H9 (cell line): ENCODE measurements around the gene SEMA3D. TPM values are rescaled to one million over a fixed set of nuclear protein-coding genes. Genes with fewer than 3 reads are reported as not detected.

Experiments used
- DNase-seq: peaks from one replicate; pipeline ENCODE4 v3.0.0-alpha.2; 2017
- H2AFZ ChIP-seq: one replicate; pipeline ENCODE4 v1.6.1; 2013; ENCODE audit warnings: mild to moderate bottlenecking, low read length, control low read depth, moderate library complexity
- H2AK5ac ChIP-seq: 2 replicates; pipeline ENCODE4 v1.6.1; 2013; ENCODE audit warnings: low read length, control low read depth, mixed read lengths; ENCODE audit not compliant: insufficient read length
- H2BK120ac ChIP-seq: one replicate; pipeline ENCODE4 v1.6.1; 2013; ENCODE audit warnings: low read depth, mild to moderate bottlenecking, low read length, control low read depth, inconsistent platforms; ENCODE audit not compliant: poor library complexity, severe bottlenecking
- H2BK12ac ChIP-seq: 2 replicates; pipeline ENCODE4 v1.6.1; 2013; ENCODE audit warnings: low read length, control low read depth, mixed read lengths, low read depth; ENCODE audit not compliant: insufficient read length
- H2BK15ac ChIP-seq: 2 replicates; pipeline ENCODE4 v1.6.1; 2013; ENCODE audit warnings: low read depth, low read length, control low read depth
- H2BK20ac ChIP-seq: one replicate; pipeline ENCODE4 v1.6.1; 2013; ENCODE audit warnings: low read depth, mild to moderate bottlenecking, low read length, control low read depth, inconsistent platforms; ENCODE audit not compliant: poor library complexity, severe bottlenecking
- H2BK5ac ChIP-seq: 2 replicates; pipeline ENCODE4 v1.6.1; 2013; ENCODE audit warnings: low read length, control low read depth, mixed read lengths; ENCODE audit not compliant: insufficient read length
- H3K14ac ChIP-seq: 2 replicates; pipeline ENCODE4 v1.6.1; 2013; ENCODE audit warnings: low read length, control low read depth; ENCODE audit not compliant: insufficient read depth
- H3K18ac ChIP-seq: 2 replicates; pipeline ENCODE4 v1.6.1; 2013; ENCODE audit warnings: low read depth, mild to moderate bottlenecking, mixed read lengths, low read length, control low read depth; ENCODE audit not compliant: insufficient read length
- H3K23ac ChIP-seq: 2 replicates; pipeline ENCODE4 v1.6.1; 2013; ENCODE audit warnings: low read length, control low read depth, mixed read lengths, low read depth; ENCODE audit not compliant: insufficient read length
- H3K23me2 ChIP-seq: 2 replicates; pipeline ENCODE4 v1.6.1; 2013; ENCODE audit warnings: low read depth, mild to moderate bottlenecking, mixed read lengths, low read length, control low read depth; ENCODE audit not compliant: insufficient read length, poor library complexity, severe bottlenecking
- H3K27ac ChIP-seq: 2 replicates; pipeline ENCODE4 v1.5.1; 2013; ENCODE audit warnings: low read length, control low read depth, mixed read lengths, low read depth; ENCODE audit not compliant: insufficient read length
- H3K27me3 ChIP-seq: 2 replicates; pipeline ENCODE4 v1.6.1; 2013; ENCODE audit warnings: low read length, control low read depth, inconsistent platforms; ENCODE audit not compliant: insufficient read depth
- H3K4ac ChIP-seq: 2 replicates; pipeline ENCODE4 v1.6.1; 2013; ENCODE audit warnings: low read depth, mild to moderate bottlenecking, control low read depth, inconsistent platforms, low read length, moderate library complexity
- H3K4me1 ChIP-seq: 2 replicates; pipeline ENCODE4 v1.6.1; 2013; ENCODE audit warnings: low read length, control low read depth, inconsistent platforms; ENCODE audit not compliant: insufficient read depth
- H3K4me2 ChIP-seq: 2 replicates; pipeline ENCODE4 v1.6.1; 2013; ENCODE audit warnings: low read length, control low read depth, mixed read lengths; ENCODE audit not compliant: insufficient read length, insufficient read depth
- H3K56ac ChIP-seq: 2 replicates; pipeline ENCODE4 v1.6.1; 2013; ENCODE audit warnings: low read depth, mild to moderate bottlenecking, mixed read lengths, low read length, control low read depth; ENCODE audit not compliant: insufficient read length
- H3K79me1 ChIP-seq: 2 replicates; pipeline ENCODE4 v1.6.1; 2013; ENCODE audit warnings: low read depth, mild to moderate bottlenecking, moderate library complexity, low read length, control low read depth, inconsistent platforms; ENCODE audit not compliant: insufficient read depth, poor library complexity, severe bottlenecking
- H3K79me2 ChIP-seq: 2 replicates; pipeline ENCODE4 v1.6.1; 2013; ENCODE audit warnings: low read length, control low read depth, inconsistent platforms; ENCODE audit not compliant: insufficient read depth
- H3K9ac ChIP-seq: 2 replicates; pipeline ENCODE4 v1.6.1; 2013; ENCODE audit warnings: low read length, control low read depth, mixed read lengths; ENCODE audit not compliant: insufficient read length; ENCODE audit errors: extremely low read depth
- H3K9me3 ChIP-seq: one replicate; pipeline ENCODE4 v1.6.1; 2013; ENCODE audit warnings: low read depth, low read length, inconsistent platforms; ENCODE audit not compliant: control insufficient read depth
- H3T11ph ChIP-seq: one replicate; pipeline ENCODE4 v1.6.1; 2013; ENCODE audit warnings: mild to moderate bottlenecking, low read length, control low read depth, inconsistent platforms
- H4K20me1 ChIP-seq: one replicate; pipeline ENCODE4 v1.6.1; 2013; ENCODE audit not compliant: control insufficient read depth, insufficient read length, insufficient read depth
- H4K5ac ChIP-seq: 2 replicates; pipeline ENCODE4 v1.6.1; 2013; ENCODE audit warnings: low read depth, mild to moderate bottlenecking, mixed read lengths, low read length, control low read depth; ENCODE audit not compliant: insufficient read length
- H4K8ac ChIP-seq: replicated peaks from 2 replicates; pipeline ENCODE4 v1.6.1; 2013; ENCODE audit warnings: low read length, control low read depth, mixed read lengths, low read depth; ENCODE audit not compliant: insufficient read length
- H4K91ac ChIP-seq: 2 replicates; pipeline ENCODE4 v1.6.1; 2013; ENCODE audit warnings: low read depth, mild to moderate bottlenecking, moderate library complexity, mixed read lengths, low read length, control low read depth; ENCODE audit not compliant: insufficient read length
- H3K27ac Mint-ChIP-seq, 3 experiments: 2 replicates in 2 of 3; 3 replicates in 1 of 3; pipeline ENCODE4 v1.8.0; 2020 to 2021; ENCODE audit warnings: mixed read lengths in 3 of 3, mild to moderate bottlenecking in 1 of 3, moderate library complexity in 1 of 3
- H3K27me3 Mint-ChIP-seq: 2 replicates; pipeline ENCODE4 v1.8.0; 2021; ENCODE audit warnings: low read depth, mild to moderate bottlenecking, moderate library complexity, mixed read lengths
- H3K36me3 Mint-ChIP-seq, 3 experiments: 2 replicates in 2 of 3; 3 replicates in 1 of 3; pipeline ENCODE4 v1.8.0; 2020 to 2021; ENCODE audit warnings: low read depth in 3 of 3, mixed read lengths in 3 of 3; ENCODE audit not compliant: insufficient read depth in 1 of 3
- H3K4me1 Mint-ChIP-seq, 2 experiments: 2 replicates each; pipeline ENCODE4 v1.8.0; 2020; ENCODE audit warnings: mixed read lengths in 2 of 2
- H3K4me3 Mint-ChIP-seq, 2 experiments: 2 replicates in 1 of 2; 3 replicates in 1 of 2; pipeline ENCODE4 v1.8.0; 2020 to 2021; ENCODE audit warnings: mild to moderate bottlenecking in 2 of 2, mixed read lengths in 2 of 2, moderate library complexity in 1 of 2
- H3K9me3 Mint-ChIP-seq, 2 experiments: 2 replicates in 1 of 2; 3 replicates in 1 of 2; pipeline ENCODE4 v1.8.0; 2020; ENCODE audit warnings: mild to moderate bottlenecking in 2 of 2, mixed read lengths in 2 of 2, moderate library complexity in 1 of 2
- WGBS: extraction: QIAGEN DNeasy Blood & Tissue Kit; methylation state at CpG from one replicate; pipeline ENCODE4 v1.1.7; 2013; ENCODE audit warnings: missing lambda C conversion rate, low lambda C conversion rate, mixed read lengths; ENCODE audit not compliant: insufficient read length; ENCODE audit errors: extremely low coverage; 5-methylcytosine and 5-hydroxymethylcytosine counted together
- total RNA-seq: library from RNA; stranded (reverse); gene quantifications from 2 replicates; pipeline ENCODE4 v1.2.1, GENCODE V29; 2021
- TF ChIP-seq, protein P1 (sequence below): fragments of 200-600 bp; sonication (generic); conservative IDR thresholded peaks from 3 replicates; pipeline ENCODE4 v1.8.0; 2021; ENCODE audit warnings: antibody characterized with exemption, mild to moderate bottlenecking

Gene SEMA3D
- total RNA-seq, 1 experiment from 2014 or later: 5.4 TPM

DNA sequence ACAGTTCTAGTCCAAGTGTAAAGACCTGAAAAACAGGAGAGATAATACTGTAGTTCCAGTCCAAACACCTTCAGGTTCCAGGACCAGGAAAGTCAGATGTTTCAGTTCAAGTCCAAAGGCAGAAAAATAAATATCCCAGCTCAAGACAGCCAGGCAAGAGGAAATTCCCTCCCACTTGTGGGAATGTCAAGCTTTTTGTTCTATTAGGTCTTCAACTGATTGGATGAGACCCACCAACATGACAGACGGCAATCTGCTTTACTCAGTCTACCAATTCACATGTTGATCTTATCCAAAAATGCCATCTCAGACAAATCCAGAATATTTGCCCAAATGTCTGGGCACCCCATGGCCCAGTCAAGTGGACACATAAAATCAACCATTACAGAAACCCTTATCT, 33.1 kb downstream of the SEMA3D start:
- no peaks in the 10 kb centered on the region for H3K27me3 Mint-ChIP-seq
- Histone ChIP-seq H3K14ac (no peak overlapping the region), H3K9ac (no peak overlapping the region), H3T11ph (no peak overlapping the region), H2BK120ac (no peak overlapping the region), H3K18ac (no peak overlapping the region), H3K27ac (no peak overlapping the region), H2BK20ac (no peak overlapping the region), H4K91ac (no peak overlapping the region), H2AFZ (no peak overlapping the region), H3K4me2 (no peak overlapping the region), H3K4me1 (no peaks in the 10 kb centered on the region), H4K5ac (no peak overlapping the region), H3K27me3 (no peaks in the 10 kb centered on the region), H3K9me3 (no peaks in the 10 kb centered on the region), H3K23me2 (no peaks in the 10 kb centered on the region), H3K79me1 (no peaks in the 10 kb centered on the region), H4K8ac (no peak overlapping the region), H2BK12ac (no peak overlapping the region), H2BK5ac (no peak overlapping the region), H4K20me1 (no peaks in the 10 kb centered on the region), H3K4ac (no peak overlapping the region), H2AK5ac (no peak overlapping the region), H2BK15ac (no peak overlapping the region), H3K79me2 (no peaks in the 10 kb centered on the region), H3K23ac (no peak overlapping the region), H3K56ac (no peak overlapping the region)
- H3K4me3 Mint-ChIP-seq: no peak overlapping the region
- H3K4me1 Mint-ChIP-seq: peaks cover 12% of the 10 kb centered on the region in 2 experiments
- H3K36me3 Mint-ChIP-seq: peaks cover 6 to 11% (median 8%) of the 10 kb centered on the region in 3 experiments; a peak in 6 of 7 replicates
- no peak for DNase-seq
- peaks cover 8 to 9% of the 10 kb centered on the region in 2 experiments for H3K9me3 Mint-ChIP-seq
- TF ChIP-seq, protein P1, sequence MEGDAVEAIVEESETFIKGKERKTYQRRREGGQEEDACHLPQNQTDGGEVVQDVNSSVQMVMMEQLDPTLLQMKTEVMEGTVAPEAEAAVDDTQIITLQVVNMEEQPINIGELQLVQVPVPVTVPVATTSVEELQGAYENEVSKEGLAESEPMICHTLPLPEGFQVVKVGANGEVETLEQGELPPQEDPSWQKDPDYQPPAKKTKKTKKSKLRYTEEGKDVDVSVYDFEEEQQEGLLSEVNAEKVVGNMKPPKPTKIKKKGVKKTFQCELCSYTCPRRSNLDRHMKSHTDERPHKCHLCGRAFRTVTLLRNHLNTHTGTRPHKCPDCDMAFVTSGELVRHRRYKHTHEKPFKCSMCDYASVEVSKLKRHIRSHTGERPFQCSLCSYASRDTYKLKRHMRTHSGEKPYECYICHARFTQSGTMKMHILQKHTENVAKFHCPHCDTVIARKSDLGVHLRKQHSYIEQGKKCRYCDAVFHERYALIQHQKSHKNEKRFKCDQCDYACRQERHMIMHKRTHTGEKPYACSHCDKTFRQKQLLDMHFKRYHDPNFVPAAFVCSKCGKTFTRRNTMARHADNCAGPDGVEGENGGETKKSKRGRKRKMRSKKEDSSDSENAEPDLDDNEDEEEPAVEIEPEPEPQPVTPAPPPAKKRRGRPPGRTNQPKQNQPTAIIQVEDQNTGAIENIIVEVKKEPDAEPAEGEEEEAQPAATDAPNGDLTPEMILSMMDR: no peak
- no peak overlapping the region for H3K27ac Mint-ChIP-seq
- WGBS: no CpG with 5 or more reads among the region's 1 CpG
